GM18520 (cell line): Measurements from ENCODE around the gene CFAP20.
"Not testable (repeated sequence)": the region's sequence is repeated elsewhere in the genome, so short reads cannot be mapped to it uniquely, and the experiment has no call there.

ENCODE experiments used
- ATAC-seq: cut with Tn5 transposase; IDR thresholded peaks from one replicate; pipeline ENCODE4 v1.9.1; 2021; ENCODE audit not compliant: unreplicated experiment

Gene CFAP20

GRCh38 chr16:58098207-58099096, 30.7 kb downstream of the CFAP20 start:
- no peak for ATAC-seq

GRCh38 chr16:58096249-58096648, 32.9 kb downstream of the CFAP20 start:
- ATAC-seq, result no peak

- not testable (repeated sequence) for ATAC-seq
These were observed 33.6 kb downstream of the CFAP20 start for GRCh38 chr16:58095575-58095960.

GRCh38 chr16:58094791-58095574, 34.2 kb downstream of the CFAP20 start:
- ATAC-seq, result no peak

GRCh38 chr16:58094026-58094425, 35.2 kb downstream of the CFAP20 start:
- no peak for ATAC-seq

- ATAC-seq, result not testable (repeated sequence)
These were observed 38.8 kb downstream of the CFAP20 start for GRCh38 chr16:58090396-58090795.

GRCh38 chr16:58088091-58088490, 41.1 kb downstream of the CFAP20 start:
- ATAC-seq, result no peak

GRCh38 chr16:58087209-58087913, 41.8 kb downstream of the CFAP20 start:
- no peak for ATAC-seq

- ATAC-seq, result no peak
These were observed 42.6 kb downstream of the CFAP20 start for GRCh38 chr16:58086381-58087208.

- ATAC-seq, result no peak
These were observed 43.5 kb downstream of the CFAP20 start for GRCh38 chr16:58085584-58086251.

GRCh38 chr16:58085171-58085570, 44.0 kb downstream of the CFAP20 start:
- no peak for ATAC-seq

GRCh38 chr16:58084635-58085034, 44.5 kb downstream of the CFAP20 start:
- ATAC-seq, result no peak

GRCh38 chr16:58082381-58082780, 46.8 kb downstream of the CFAP20 start:
- no peak for ATAC-seq

GRCh38 chr16:58080657-58081056, 48.5 kb downstream of the CFAP20 start:
- not testable (repeated sequence) for ATAC-seq

- no peak for ATAC-seq
These were observed 51.4 kb downstream of the CFAP20 start for GRCh38 chr16:58077796-58078195.

GRCh38 chr16:58076514-58076913, 52.7 kb downstream of the CFAP20 start:
- ATAC-seq, result no peak

- no peak for ATAC-seq
These were observed 54.5 kb downstream of the CFAP20 start for GRCh38 chr16:58074657-58075056.

GRCh38 chr16:58073086-58073485, 56.1 kb downstream of the CFAP20 start:
- not testable (repeated sequence) for ATAC-seq

- not testable (repeated sequence) for ATAC-seq
These were observed 57.0 kb downstream of the CFAP20 start for GRCh38 chr16:58072134-58072533.

GRCh38 chr16:58070585-58070984, 58.6 kb downstream of the CFAP20 start:
- ATAC-seq, result no peak
